ENCODE results near the gene ELMO3.

ELMO3 gene

DNA sequence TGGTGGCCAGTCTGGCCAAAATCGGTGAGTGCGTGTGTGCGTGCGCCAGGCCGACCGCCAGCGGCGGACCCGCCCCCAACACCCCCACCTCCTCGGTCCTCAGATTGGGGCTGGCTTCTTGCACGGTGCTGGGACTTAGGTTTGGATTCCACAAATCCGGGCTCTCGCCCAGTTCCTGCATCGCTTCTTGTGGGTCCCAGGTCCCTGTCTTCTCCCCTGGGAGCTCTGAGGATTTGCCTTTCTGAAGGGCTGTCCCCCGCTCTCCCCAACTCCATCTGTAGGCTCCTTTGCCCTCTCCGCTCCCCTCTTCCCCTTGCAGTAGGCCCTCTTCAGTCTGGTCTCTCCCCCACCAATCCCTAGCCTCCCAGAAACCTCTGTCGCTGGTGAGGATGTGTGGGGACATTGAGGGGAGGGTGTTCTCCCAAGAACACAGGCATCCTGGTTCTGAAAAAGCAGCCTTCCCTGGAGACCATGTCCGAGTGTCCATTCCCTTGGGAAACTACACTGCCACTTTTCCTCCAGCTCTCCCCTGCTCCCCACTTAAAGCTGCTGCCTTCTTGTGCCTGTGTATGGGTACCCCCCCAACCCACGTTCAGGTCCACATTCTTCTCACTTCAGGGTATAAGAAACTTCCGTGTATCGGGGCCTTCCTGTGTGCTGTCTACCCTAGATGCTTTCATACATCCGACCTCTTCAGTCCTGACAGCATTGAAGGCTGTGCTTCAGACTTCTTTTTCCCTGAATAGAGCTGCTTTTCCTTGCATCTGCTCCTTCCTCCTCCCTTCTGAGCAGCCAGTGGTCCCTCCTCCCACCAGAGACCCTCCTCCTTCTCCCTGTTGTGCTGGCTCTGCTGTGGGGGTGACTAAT is 50.5 kb downstream of the ELMO3 start:
- peaks cover 30% of the 10 kb centered on the region for H3K4me1 ChIP-seq (ENCODE audit: low read length)
- H4K20me1 ChIP-seq (ENCODE audit: insufficient read depth, low read length), result no peaks in the 10 kb centered on the region
- H3K9me3 ChIP-seq (ENCODE audit: insufficient read depth, low read length), result no peaks in the 10 kb centered on the region
- H3K4me2 ChIP-seq (ENCODE audit: low read length), result peak overlapping the region; percentile 97
- TF ChIP-seq EZH2phosphoT487 (IDR thresholded peaks at IDR 0.05; ENCODE audit: low read depth), result no peak
- TF ChIP-seq, protein P1, sequence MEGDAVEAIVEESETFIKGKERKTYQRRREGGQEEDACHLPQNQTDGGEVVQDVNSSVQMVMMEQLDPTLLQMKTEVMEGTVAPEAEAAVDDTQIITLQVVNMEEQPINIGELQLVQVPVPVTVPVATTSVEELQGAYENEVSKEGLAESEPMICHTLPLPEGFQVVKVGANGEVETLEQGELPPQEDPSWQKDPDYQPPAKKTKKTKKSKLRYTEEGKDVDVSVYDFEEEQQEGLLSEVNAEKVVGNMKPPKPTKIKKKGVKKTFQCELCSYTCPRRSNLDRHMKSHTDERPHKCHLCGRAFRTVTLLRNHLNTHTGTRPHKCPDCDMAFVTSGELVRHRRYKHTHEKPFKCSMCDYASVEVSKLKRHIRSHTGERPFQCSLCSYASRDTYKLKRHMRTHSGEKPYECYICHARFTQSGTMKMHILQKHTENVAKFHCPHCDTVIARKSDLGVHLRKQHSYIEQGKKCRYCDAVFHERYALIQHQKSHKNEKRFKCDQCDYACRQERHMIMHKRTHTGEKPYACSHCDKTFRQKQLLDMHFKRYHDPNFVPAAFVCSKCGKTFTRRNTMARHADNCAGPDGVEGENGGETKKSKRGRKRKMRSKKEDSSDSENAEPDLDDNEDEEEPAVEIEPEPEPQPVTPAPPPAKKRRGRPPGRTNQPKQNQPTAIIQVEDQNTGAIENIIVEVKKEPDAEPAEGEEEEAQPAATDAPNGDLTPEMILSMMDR (IDR thresholded peaks at IDR 0.05; ENCODE audit: low read depth, low read length), result no peak
- H3K27me3 ChIP-seq (ENCODE audit: low read depth, low read length), result no peaks in the 10 kb centered on the region
- peak overlapping the region; percentile 95 for H3K4me3 ChIP-seq (ENCODE audit: low read length)
- peak overlapping the region; percentile 90 for H3K9ac ChIP-seq (ENCODE audit: low read length)
- H3K79me2 ChIP-seq (ENCODE audit: low read length), result peaks cover 7% of the 10 kb centered on the region
- H3K36me3 ChIP-seq (replicated peaks; ENCODE audit: low read depth, low read length), result no peaks in the 10 kb centered on the region
- H3K27ac ChIP-seq (ENCODE audit: low read length), result no peak overlapping the region
- H2AFZ ChIP-seq (ENCODE audit: low read depth, low read length), result peak overlapping the region; percentile 56

DNA sequence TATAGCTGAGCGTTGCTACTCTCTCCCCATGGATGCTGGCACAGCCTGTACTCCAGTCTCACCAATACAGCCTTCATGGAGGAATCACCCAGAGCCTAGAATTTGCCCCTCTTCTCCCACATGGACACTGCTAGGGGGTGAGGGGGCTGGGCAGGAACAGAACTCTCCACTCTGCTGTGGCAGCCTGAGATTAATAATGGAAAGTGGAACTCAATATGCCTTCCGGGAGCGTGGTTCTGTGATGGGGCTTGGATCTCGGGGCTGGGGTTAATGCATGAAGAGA is 51.1 kb downstream of the ELMO3 start:
- no peaks in the 10 kb centered on the region for H3K9me3 ChIP-seq (ENCODE audit: insufficient read depth, low read length)
- TF ChIP-seq EZH2phosphoT487 (IDR thresholded peaks at IDR 0.05; ENCODE audit: low read depth), result no peak
- TF ChIP-seq, protein P1 (IDR thresholded peaks at IDR 0.05; ENCODE audit: low read depth, low read length), result no peak
- no peaks in the 10 kb centered on the region for H3K27me3 ChIP-seq (ENCODE audit: low read depth, low read length)
- H3K9ac ChIP-seq (ENCODE audit: low read length), result peak overlapping the region; percentile 90
- H3K36me3 ChIP-seq (replicated peaks; ENCODE audit: low read depth, low read length), result no peaks in the 10 kb centered on the region
- no peaks in the 10 kb centered on the region for H4K20me1 ChIP-seq (ENCODE audit: insufficient read depth, low read length)
- H3K4me3 ChIP-seq (ENCODE audit: low read length), result peak overlapping the region; percentile 95
- H2AFZ ChIP-seq (ENCODE audit: low read depth, low read length), result peak overlapping the region; percentile 56; the same call in 1 of the 2 replicates
- peaks cover 25% of the 10 kb centered on the region for H3K4me1 ChIP-seq (ENCODE audit: low read length)
- H3K79me2 ChIP-seq (ENCODE audit: low read length), result peaks cover 7% of the 10 kb centered on the region
- H3K27ac ChIP-seq (ENCODE audit: low read length), result no peak overlapping the region
- peak overlapping the region; percentile 97 for H3K4me2 ChIP-seq (ENCODE audit: low read length)

DNA sequence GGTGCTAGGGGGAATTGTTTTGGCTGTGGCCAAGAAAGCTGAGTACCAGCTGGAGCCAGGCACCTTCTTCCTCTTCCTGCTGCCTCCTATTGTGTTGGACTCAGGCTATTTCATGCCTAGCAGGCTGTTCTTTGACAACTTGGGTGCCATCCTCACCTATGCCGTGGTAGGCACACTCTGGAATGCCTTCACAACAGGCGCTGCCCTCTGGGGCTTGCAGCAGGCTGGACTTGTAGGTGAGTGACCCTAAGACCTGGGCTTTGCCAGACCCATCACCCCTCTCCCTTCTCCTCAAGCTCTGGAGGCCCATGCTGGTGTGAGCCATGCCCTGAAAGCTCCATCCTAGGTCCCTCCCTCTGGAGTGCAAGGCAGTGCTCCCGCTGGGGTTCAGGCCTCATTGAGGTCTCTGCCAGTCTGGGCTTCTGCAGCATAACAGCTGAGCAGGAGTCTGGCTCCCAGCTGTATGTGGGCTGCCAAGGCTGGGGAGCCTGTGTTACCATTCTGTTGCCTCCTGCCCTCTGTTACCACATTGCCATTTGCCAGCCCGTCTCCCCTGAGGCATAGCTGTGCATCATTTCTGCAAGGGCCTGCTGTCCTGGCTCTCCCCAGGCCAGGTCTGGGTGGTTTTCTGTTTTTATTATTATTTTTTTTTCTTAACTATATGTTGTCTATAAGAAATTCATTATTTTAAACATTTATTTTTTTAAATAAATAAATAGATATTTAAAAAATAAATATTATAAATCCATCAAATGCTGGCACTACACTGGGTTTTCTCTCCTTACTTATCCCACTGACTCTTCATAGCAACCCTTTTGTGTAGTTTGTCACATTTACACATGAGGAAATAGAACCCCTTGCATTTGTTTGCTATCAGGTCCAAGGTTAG is 53.9 kb downstream of the ELMO3 start:
- H2AFZ ChIP-seq (ENCODE audit: low read depth, low read length), result no peak overlapping the region
- H4K20me1 ChIP-seq (ENCODE audit: insufficient read depth, low read length), result no peaks in the 10 kb centered on the region
- no peak overlapping the region for H3K9ac ChIP-seq (ENCODE audit: low read length)
- peaks cover 11% of the 10 kb centered on the region for H3K4me1 ChIP-seq (ENCODE audit: low read length)
- H3K4me3 ChIP-seq (ENCODE audit: low read length), result no peak overlapping the region
- H3K36me3 ChIP-seq (replicated peaks; ENCODE audit: low read depth, low read length), result peaks cover 9% of the 10 kb centered on the region
- TF ChIP-seq, protein P1 (IDR thresholded peaks at IDR 0.05; ENCODE audit: low read depth, low read length), result no peak
- no peak for TF ChIP-seq EZH2phosphoT487 (IDR thresholded peaks at IDR 0.05; ENCODE audit: low read depth)
- no peak overlapping the region for H3K4me2 ChIP-seq (ENCODE audit: low read length)
- no peaks in the 10 kb centered on the region for H3K27me3 ChIP-seq (ENCODE audit: low read depth, low read length)
- H3K27ac ChIP-seq (ENCODE audit: low read length), result no peak overlapping the region
- H3K79me2 ChIP-seq (ENCODE audit: low read length), result no peaks in the 10 kb centered on the region; the same call in none of the 2 replicates
- H3K9me3 ChIP-seq (ENCODE audit: insufficient read depth, low read length), result no peaks in the 10 kb centered on the region

Measured in OCI-LY3 (cell line).